Neuron (in vitro differentiated cells): Measurements from ENCODE around the gene TRPM3.

Source experiments
- H2AFZ ChIP-seq: one replicate; pipeline ENCODE4 v1.6.1; 2013; ENCODE audit warnings: low read depth, mild to moderate bottlenecking, inconsistent platforms, low read length, moderate library complexity
- H3K27me3 ChIP-seq: one replicate; pipeline ENCODE4 v1.6.1; 2013; ENCODE audit warnings: low read length; ENCODE audit not compliant: insufficient read depth
- H3K36me3 ChIP-seq: one replicate; pipeline ENCODE4 v1.6.1; 2013; ENCODE audit warnings: low read length; ENCODE audit not compliant: insufficient read depth
- H3K4me1 ChIP-seq: one replicate; pipeline ENCODE4 v1.6.1; 2013; ENCODE audit warnings: low read length; ENCODE audit not compliant: insufficient read depth
- H3K4me3 ChIP-seq: 2 replicates; pipeline ENCODE4 v1.5.1; 2013; ENCODE audit warnings: mild to moderate bottlenecking, low read length, moderate library complexity
- H3K9me3 ChIP-seq: one replicate; pipeline ENCODE4 v1.6.1; 2013; ENCODE audit warnings: low read length

The TRPM3 gene

GRCh38 chr9:70502690-70503089, 618.7 kb downstream of the TRPM3 start:
- H3K4me3 ChIP-seq, result no peak overlapping the region
- peaks cover 6% of the 10 kb centered on the region for H3K27me3 ChIP-seq
- no peaks in the 10 kb centered on the region for H3K4me1 ChIP-seq
- no peak overlapping the region for H2AFZ ChIP-seq
- H3K9me3 ChIP-seq, result no peaks in the 10 kb centered on the region
- no peaks in the 10 kb centered on the region for H3K36me3 ChIP-seq

GRCh38 chr9:70500793-70501192, 620.6 kb downstream of the TRPM3 start:
- peaks cover 6% of the 10 kb centered on the region for H3K27me3 ChIP-seq
- H3K36me3 ChIP-seq, result no peaks in the 10 kb centered on the region
- H3K4me3 ChIP-seq, result no peak overlapping the region
- H3K9me3 ChIP-seq, result no peaks in the 10 kb centered on the region
- no peaks in the 10 kb centered on the region for H3K4me1 ChIP-seq
- no peak overlapping the region for H2AFZ ChIP-seq

GRCh38 chr9:70499621-70500020, 621.8 kb downstream of the TRPM3 start:
- peaks cover 6% of the 10 kb centered on the region for H3K27me3 ChIP-seq
- H3K36me3 ChIP-seq, result no peaks in the 10 kb centered on the region
- H3K4me1 ChIP-seq, result no peaks in the 10 kb centered on the region
- H2AFZ ChIP-seq, result no peak overlapping the region
- no peaks in the 10 kb centered on the region for H3K9me3 ChIP-seq
- no peak overlapping the region for H3K4me3 ChIP-seq

GRCh38 chr9:70498866-70499265, 622.6 kb downstream of the TRPM3 start:
- no peak overlapping the region for H2AFZ ChIP-seq
- H3K9me3 ChIP-seq, result no peaks in the 10 kb centered on the region
- H3K36me3 ChIP-seq, result no peaks in the 10 kb centered on the region
- peaks cover 6% of the 10 kb centered on the region for H3K27me3 ChIP-seq
- no peaks in the 10 kb centered on the region for H3K4me1 ChIP-seq
- H3K4me3 ChIP-seq, result no peak overlapping the region

- Histone ChIP-seq H3K27me3 (peaks cover 6% of the 10 kb centered on the region), H2AFZ (no peak overlapping the region), H3K9me3 (no peaks in the 10 kb centered on the region), H3K4me1 (no peaks in the 10 kb centered on the region), H3K36me3 (no peaks in the 10 kb centered on the region), H3K4me3 (no peak overlapping the region)
Observed at GRCh38 chr9:70496244-70496643, 625.2 kb downstream of the TRPM3 start.

GRCh38 chr9:70495514-70495913, 625.9 kb downstream of the TRPM3 start:
- no peaks in the 10 kb centered on the region for H3K4me1 ChIP-seq
- H3K9me3 ChIP-seq, result no peaks in the 10 kb centered on the region
- H3K27me3 ChIP-seq, result peaks cover 9% of the 10 kb centered on the region
- H3K4me3 ChIP-seq, result no peak overlapping the region
- no peak overlapping the region for H2AFZ ChIP-seq
- no peaks in the 10 kb centered on the region for H3K36me3 ChIP-seq

- H3K27me3 ChIP-seq, result peaks cover 13% of the 10 kb centered on the region
- H3K4me1 ChIP-seq, result no peaks in the 10 kb centered on the region
- no peak overlapping the region for H3K4me3 ChIP-seq
- no peaks in the 10 kb centered on the region for H3K9me3 ChIP-seq
- H2AFZ ChIP-seq, result no peak overlapping the region
- no peaks in the 10 kb centered on the region for H3K36me3 ChIP-seq
Observed at GRCh38 chr9:70494221-70494620, 627.2 kb downstream of the TRPM3 start.

- Histone ChIP-seq H3K4me3 (no peak overlapping the region), H2AFZ (no peak overlapping the region), H3K9me3 (no peaks in the 10 kb centered on the region), H3K27me3 (peaks cover 7% of the 10 kb centered on the region), H3K36me3 (no peaks in the 10 kb centered on the region), H3K4me1 (no peaks in the 10 kb centered on the region)
Observed at GRCh38 chr9:70493029-70493428, 628.4 kb downstream of the TRPM3 start.

- no peaks in the 10 kb centered on the region for H3K36me3 ChIP-seq
- peaks cover 7% of the 10 kb centered on the region for H3K27me3 ChIP-seq
- no peak overlapping the region for H2AFZ ChIP-seq
- H3K4me1 ChIP-seq, result no peaks in the 10 kb centered on the region
- H3K4me3 ChIP-seq, result no peak overlapping the region
- H3K9me3 ChIP-seq, result no peaks in the 10 kb centered on the region
Observed at GRCh38 chr9:70492319-70492777, 629.1 kb downstream of the TRPM3 start.

GRCh38 chr9:70491426-70492318, 629.7 kb downstream of the TRPM3 start:
- no peaks in the 10 kb centered on the region for H3K4me1 ChIP-seq
- H2AFZ ChIP-seq, result no peak overlapping the region
- no peaks in the 10 kb centered on the region for H3K36me3 ChIP-seq
- H3K9me3 ChIP-seq, result no peaks in the 10 kb centered on the region
- H3K27me3 ChIP-seq, result peaks cover 7% of the 10 kb centered on the region
- H3K4me3 ChIP-seq, result no peak overlapping the region

GRCh38 chr9:70490478-70490877, 630.9 kb downstream of the TRPM3 start:
- Histone ChIP-seq H3K9me3 (no peaks in the 10 kb centered on the region), H3K4me3 (no peak overlapping the region), H3K36me3 (no peaks in the 10 kb centered on the region), H3K4me1 (no peaks in the 10 kb centered on the region), H2AFZ (no peak overlapping the region), H3K27me3 (peaks cover 7% of the 10 kb centered on the region)

- Histone ChIP-seq H3K27me3 (peaks cover 7% of the 10 kb centered on the region), H3K4me3 (no peak overlapping the region), H3K36me3 (no peaks in the 10 kb centered on the region), H3K9me3 (no peaks in the 10 kb centered on the region), H3K4me1 (no peaks in the 10 kb centered on the region), H2AFZ (no peak overlapping the region)
Observed at GRCh38 chr9:70488793-70489105, 632.7 kb downstream of the TRPM3 start.

GRCh38 chr9:70488098-70488792, 633.2 kb downstream of the TRPM3 start:
- Histone ChIP-seq H3K4me1 (no peaks in the 10 kb centered on the region), H2AFZ (no peak overlapping the region), H3K27me3 (peaks cover 7% of the 10 kb centered on the region), H3K4me3 (no peak overlapping the region), H3K36me3 (no peaks in the 10 kb centered on the region), H3K9me3 (no peaks in the 10 kb centered on the region)
